NT2/D1 (cell line): Measurements from ENCODE around the gene CCNJL.
A peak's percentile ranks its signal among the peaks of the same experiment; 100 is the strongest.

ENCODE experiments used
- DNase-seq: peaks from one replicate; pipeline ENCODE4 v3.0.0-alpha.2; 2011; ENCODE audit warnings: low read depth, low spot score
- H3K27me3 ChIP-seq: 2 replicates; pipeline ENCODE4 v1.6.0; 2011; ENCODE audit warnings: mild to moderate bottlenecking; ENCODE audit not compliant: insufficient read length, insufficient read depth
- H3K36me3 ChIP-seq: 2 replicates; pipeline ENCODE4 v1.6.1; 2011; ENCODE audit warnings: mild to moderate bottlenecking, low read length, mixed read lengths; ENCODE audit not compliant: insufficient read depth, insufficient read length
- H3K4me1 ChIP-seq: 2 replicates; pipeline ENCODE4 v1.5.1; 2011; ENCODE audit not compliant: insufficient read depth, insufficient read length
- H3K4me3 ChIP-seq: 2 replicates; pipeline ENCODE4 v1.5.1; 2011; ENCODE audit warnings: low read depth; ENCODE audit not compliant: insufficient read length
- H3K9ac ChIP-seq: 2 replicates; pipeline ENCODE4 v1.6.0; 2011; ENCODE audit warnings: low read depth; ENCODE audit not compliant: insufficient read length
- H3K9me3 ChIP-seq: 2 replicates; pipeline ENCODE4 v1.5.1; 2011; ENCODE audit warnings: mild to moderate bottlenecking, low read length; ENCODE audit not compliant: insufficient read depth
- SUZ12 ChIP-seq: IDR thresholded peaks from 2 replicates; pipeline ENCODE4 v1.6.1; 2011; ENCODE audit not compliant: insufficient read length, insufficient read depth; ENCODE audit errors: extremely low read depth
- YY1 ChIP-seq: IDR thresholded peaks from 2 replicates; pipeline ENCODE4 v1.6.1; 2011; ENCODE audit not compliant: insufficient read length, insufficient read depth
- ZNF274 ChIP-seq: IDR thresholded peaks from 2 replicates; pipeline ENCODE4 v1.6.1; 2011; ENCODE audit warnings: mild to moderate bottlenecking, low read depth, low read length

The CCNJL gene

GRCh38 chr5:160312960-160313727, 780 bp upstream of the CCNJL start:
- peaks cover 2% of the 10 kb centered on the region for H3K4me1 ChIP-seq
- H3K9ac ChIP-seq, result peak overlapping the region; percentile 82
- no peak for TF ChIP-seq YY1
- TF ChIP-seq SUZ12, result no peak
- TF ChIP-seq ZNF274, result no peak
- H3K4me3 ChIP-seq, result peak overlapping the region; percentile 64
- peaks cover 6% of the 10 kb centered on the region for H3K27me3 ChIP-seq
- no peak for DNase-seq
- H3K9me3 ChIP-seq, result no peaks in the 10 kb centered on the region
- peaks cover 16% of the 10 kb centered on the region for H3K36me3 ChIP-seq

- TF ChIP-seq YY1 (no peak), SUZ12 (no peak), ZNF274 (no peak)
- DNase-seq, result no peak
- Histone ChIP-seq H3K9me3 (no peaks in the 10 kb centered on the region), H3K4me1 (peaks cover 5% of the 10 kb centered on the region), H3K4me3 (peak overlapping the region; percentile 64), H3K27me3 (peaks cover 6% of the 10 kb centered on the region), H3K36me3 (peaks cover 31% of the 10 kb centered on the region), H3K9ac (peak overlapping the region; percentile 82)
Observed at GRCh38 chr5:160311491-160312133, 752 bp downstream of the CCNJL start.

GRCh38 chr5:160310552-160311295, 1.6 kb downstream of the CCNJL start:
- no peak overlapping the region for H3K9ac ChIP-seq
- H3K36me3 ChIP-seq, result peaks cover 31% of the 10 kb centered on the region
- DNase-seq, result no peak
- no peak for TF ChIP-seq YY1
- TF ChIP-seq SUZ12, result no peak
- no peak for TF ChIP-seq ZNF274
- H3K4me1 ChIP-seq, result peaks cover 3% of the 10 kb centered on the region
- no peaks in the 10 kb centered on the region for H3K9me3 ChIP-seq
- H3K27me3 ChIP-seq, result peaks cover 6% of the 10 kb centered on the region
- no peak overlapping the region for H3K4me3 ChIP-seq

- H3K36me3 ChIP-seq, result peaks cover 33% of the 10 kb centered on the region
- no peak for DNase-seq
Observed at GRCh38 chr5:160310140-160310539, 2.2 kb downstream of the CCNJL start.

GRCh38 chr5:160306696-160307095, 5.7 kb downstream of the CCNJL start:
- no peaks in the 10 kb centered on the region for H3K27me3 ChIP-seq
- no peak for DNase-seq
- H3K4me1 ChIP-seq, result peaks cover 3% of the 10 kb centered on the region
- H3K36me3 ChIP-seq, result peaks cover 38% of the 10 kb centered on the region
- TF ChIP-seq SUZ12 (no peak), ZNF274 (no peak)
- no peak overlapping the region for H3K4me3 ChIP-seq
- H3K9me3 ChIP-seq, result no peaks in the 10 kb centered on the region
- no peak overlapping the region for H3K9ac ChIP-seq

More at GRCh38 chr5:160310140-160310539, 2.2 kb downstream of the CCNJL start:
- H3K27me3 ChIP-seq, result peaks cover 6% of the 10 kb centered on the region
- no peak for TF ChIP-seq SUZ12
- no peak for TF ChIP-seq YY1
- H3K9me3 ChIP-seq, result no peaks in the 10 kb centered on the region
- H3K4me3 ChIP-seq, result no peak overlapping the region
- peaks cover 3% of the 10 kb centered on the region for H3K4me1 ChIP-seq
- H3K9ac ChIP-seq, result no peak overlapping the region

GRCh38 chr5:160305319-160305718, 7.0 kb downstream of the CCNJL start:
- H3K4me3 ChIP-seq, result no peak overlapping the region
- no peak overlapping the region for H3K9ac ChIP-seq
- peaks cover 3% of the 10 kb centered on the region for H3K4me1 ChIP-seq
- peaks cover 36% of the 10 kb centered on the region for H3K36me3 ChIP-seq
- no peaks in the 10 kb centered on the region for H3K9me3 ChIP-seq
- TF ChIP-seq SUZ12 (no peak), ZNF274 (no peak), YY1 (no peak)
- no peaks in the 10 kb centered on the region for H3K27me3 ChIP-seq
- DNase-seq, result no peak

GRCh38 chr5:160303690-160304089, 8.7 kb downstream of the CCNJL start:
- Histone ChIP-seq H3K4me1 (peaks cover 3% of the 10 kb centered on the region), H3K36me3 (peaks cover 23% of the 10 kb centered on the region), H3K9ac (no peak overlapping the region), H3K9me3 (no peaks in the 10 kb centered on the region), H3K4me3 (no peak overlapping the region), H3K27me3 (no peaks in the 10 kb centered on the region)
- no peak for DNase-seq
- no peak for TF ChIP-seq SUZ12
- no peak for TF ChIP-seq YY1
- TF ChIP-seq ZNF274, result no peak
